Left ventricle myocardium inferior (tissue), 1 donor: Measurements from ENCODE around the gene GORASP1. TPM values are rescaled to one million over a fixed set of nuclear protein-coding genes. Genes with fewer than 3 reads are reported as not detected.
A peak's percentile ranks its signal among the peaks of the same experiment; 100 is the strongest.

Experiments used
- DNase-seq: peaks from one replicate; pipeline ENCODE4 v3.0.0-alpha.2; 2020
- H3K27ac ChIP-seq: fragments of 200-600 bp; replicated peaks from 2 replicates; pipeline ENCODE4 v1.8.0; 2021
- H3K27me3 ChIP-seq: fragments of 200-600 bp; 2 replicates; pipeline ENCODE4 v1.8.0; 2021; ENCODE audit warnings: low read depth
- H3K36me3 ChIP-seq: fragments of 200-600 bp; 2 replicates; pipeline ENCODE4 v1.8.0; 2021
- H3K4me1 ChIP-seq: fragments of 200-600 bp; 2 replicates; pipeline ENCODE4 v1.8.0; 2021
- H3K4me3 ChIP-seq: fragments of 200-600 bp; 2 replicates; pipeline ENCODE4 v1.8.0; 2021; ENCODE audit warnings: mild to moderate bottlenecking, moderate library complexity
- H3K9me3 ChIP-seq: fragments of 200-600 bp; replicated peaks from 2 replicates; pipeline ENCODE4 v1.8.0; 2021
- CTCF ChIP-seq: fragments of 200-600 bp; IDR thresholded peaks from 2 replicates; pipeline ENCODE4 v1.8.0; 2021; ENCODE audit warnings: antibody characterized with exemption, mild to moderate bottlenecking, borderline replicate concordance
- intact Hi-C: fragments of 100-400 bp; cut with micrococcal nuclease; formaldehyde crosslinking; loops from one replicate; pipeline ENCODE4 v1.11.0; 2022
- total RNA-seq: library from RNA; stranded (reverse); fragmentation: NEBNext Ultra II Directional; extraction: Animal tissue kit (Norgen Biotek cat#: 25700); gene quantifications from one replicate; pipeline ENCODE4 v1.2.1, GENCODE V29; 2021
- donor health status: DM: no; HTN: yes; CAD: no; lungs with severe emphysema.

The GORASP1 gene
- total RNA-seq, 1 donor from 2014 or later, result 54.0 TPM

- no peak for DNase-seq
- intact Hi-C loops, result no loop called here
- Histone ChIP-seq H3K27me3 (no peaks in the 10 kb centered on the region), H3K36me3 (peaks cover 6% of the 10 kb centered on the region), H3K9me3 (no peaks in the 10 kb centered on the region), H3K4me3 (no peak overlapping the region), H3K4me1 (peaks cover 55% of the 10 kb centered on the region), H3K27ac (peak overlapping the region; percentile 74)
- TF ChIP-seq CTCF, result no peak
Observed at GRCh38 chr3:39134305-39134704, 26.9 kb upstream of the GORASP1 start.

- no peak overlapping the region for H3K27ac ChIP-seq
- no peak for TF ChIP-seq CTCF
- H3K4me1 ChIP-seq, result peaks cover 50% of the 10 kb centered on the region
- peaks cover 6% of the 10 kb centered on the region for H3K36me3 ChIP-seq
- no peaks in the 10 kb centered on the region for H3K9me3 ChIP-seq
- no peak overlapping the region for H3K4me3 ChIP-seq
- H3K27me3 ChIP-seq, result no peaks in the 10 kb centered on the region
- intact Hi-C loops, result no loop called here
- no peak for DNase-seq
Observed at GRCh38 chr3:39133822-39134221, 26.4 kb upstream of the GORASP1 start.

- H3K36me3 ChIP-seq, result peaks cover 6% of the 10 kb centered on the region
- H3K9me3 ChIP-seq, result no peaks in the 10 kb centered on the region
- no peak overlapping the region for H3K27ac ChIP-seq
- peaks cover 45% of the 10 kb centered on the region for H3K4me1 ChIP-seq
- H3K4me3 ChIP-seq, result no peak overlapping the region
- intact Hi-C loops, result no loop called here
- no peaks in the 10 kb centered on the region for H3K27me3 ChIP-seq
- DNase-seq, result no peak
- TF ChIP-seq CTCF, result no peak
Observed at GRCh38 chr3:39133093-39133490, 25.7 kb upstream of the GORASP1 start.

GRCh38 chr3:39132096-39133092 lies 25.0 kb upstream of the GORASP1 start:
- Histone ChIP-seq H3K36me3 (peaks cover 6% of the 10 kb centered on the region), H3K27ac (no peak overlapping the region), H3K9me3 (no peaks in the 10 kb centered on the region), H3K27me3 (no peaks in the 10 kb centered on the region), H3K4me3 (no peak overlapping the region), H3K4me1 (peaks cover 45% of the 10 kb centered on the region)
- DNase-seq, result no peak
- intact Hi-C loops, result no loop called here
- TF ChIP-seq CTCF, result no peak

GRCh38 chr3:39130693-39131265 lies 23.4 kb upstream of the GORASP1 start:
- intact Hi-C loops, result no loop called here
- Histone ChIP-seq H3K27me3 (no peaks in the 10 kb centered on the region), H3K4me1 (peaks cover 38% of the 10 kb centered on the region), H3K27ac (no peak overlapping the region), H3K9me3 (no peaks in the 10 kb centered on the region), H3K4me3 (no peak overlapping the region), H3K36me3 (no peaks in the 10 kb centered on the region)
- no peak for DNase-seq
- no peak for TF ChIP-seq CTCF
